Measurements from ENCODE around the gene PITPNC1.

Gene PITPNC1

GRCh38 chr17:67360880-67361279, 16.2 kb upstream of the PITPNC1 start:
- H3K4me3 ChIP-seq (replicated peaks; ENCODE audit: low read depth, low read length): no peak overlapping the region
- no peak for DNase-seq (ENCODE audit: extremely low read depth, low read depth)
- no peak for TF ChIP-seq CTCF (IDR thresholded peaks at IDR 0.05; ENCODE audit: low read depth, low read length, missing control alignments)

- no peak for TF ChIP-seq CTCF (IDR thresholded peaks at IDR 0.05; ENCODE audit: low read depth, low read length, missing control alignments)
- no peak overlapping the region for H3K4me3 ChIP-seq (replicated peaks; ENCODE audit: low read depth, low read length)
- DNase-seq (ENCODE audit: extremely low read depth, low read depth): no peak
Measured at GRCh38 chr17:67362173-67362572, 14.9 kb upstream of the PITPNC1 start.

GRCh38 chr17:67364847-67365737, 12.0 kb upstream of the PITPNC1 start:
- no peak for TF ChIP-seq CTCF (IDR thresholded peaks at IDR 0.05; ENCODE audit: low read depth, low read length, missing control alignments)
- H3K4me3 ChIP-seq (replicated peaks; ENCODE audit: low read depth, low read length): peak overlapping the region; percentile 74

GRCh38 chr17:67365738-67366192, 11.3 kb upstream of the PITPNC1 start:
- TF ChIP-seq CTCF (IDR thresholded peaks at IDR 0.05; ENCODE audit: low read depth, low read length, missing control alignments): no peak
- DNase-seq (ENCODE audit: extremely low read depth, low read depth): no peak
- peak overlapping the region; percentile 74 for H3K4me3 ChIP-seq (replicated peaks; ENCODE audit: low read depth, low read length)

More at GRCh38 chr17:67364847-67365737, 12.0 kb upstream of the PITPNC1 start:
- no peak for DNase-seq (ENCODE audit: extremely low read depth, low read depth)

GRCh38 chr17:67366193-67367157, 10.6 kb upstream of the PITPNC1 start, which contains the start of gene PSMD12:
PSMD12 (minus strand) TSS chr17:67366577; CDS start chr17:67366519, 58 bp downstream.
- no peak for TF ChIP-seq CTCF (IDR thresholded peaks at IDR 0.05; ENCODE audit: low read depth, low read length, missing control alignments)
- peak within 1 kb of the TSS; percentile 74 for H3K4me3 ChIP-seq (replicated peaks; ENCODE audit: low read depth, low read length)
- peak; percentile 70 for DNase-seq (ENCODE audit: extremely low read depth, low read depth)

- no peak for TF ChIP-seq CTCF (IDR thresholded peaks at IDR 0.05; ENCODE audit: low read depth, low read length, missing control alignments)
- DNase-seq (ENCODE audit: extremely low read depth, low read depth): no peak
- H3K4me3 ChIP-seq (replicated peaks; ENCODE audit: low read depth, low read length): no peak overlapping the region
Measured at GRCh38 chr17:67369676-67370075, 7.4 kb upstream of the PITPNC1 start.
